RKO (cell line): ENCODE results near the gene NCSTN.

Experiments
- DNase-seq: peaks from one replicate; pipeline ENCODE4 v3.0.0-alpha.2; 2016; ENCODE audit warnings: low spot score

The NCSTN gene

DNA sequence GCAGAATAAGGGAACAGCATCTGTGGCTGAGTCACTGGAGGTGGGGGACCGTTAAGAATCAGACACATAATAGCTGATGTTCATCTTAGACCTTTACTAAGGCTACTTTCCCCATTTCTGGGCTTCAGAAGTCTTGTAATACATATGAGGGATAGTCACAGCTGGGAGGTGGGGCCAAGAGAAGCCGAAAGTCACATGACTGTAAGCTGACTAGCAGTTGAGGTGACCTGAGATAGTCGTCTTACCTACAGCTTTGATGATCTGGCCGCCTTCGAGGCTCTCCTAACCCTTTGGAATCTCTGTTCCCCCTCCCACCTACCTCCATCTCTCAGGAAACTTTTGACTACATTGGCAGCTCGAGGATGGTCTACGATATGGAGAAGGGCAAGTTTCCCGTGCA lies 9.4 kb downstream of the NCSTN start:
- DNase-seq = no peak

DNA sequence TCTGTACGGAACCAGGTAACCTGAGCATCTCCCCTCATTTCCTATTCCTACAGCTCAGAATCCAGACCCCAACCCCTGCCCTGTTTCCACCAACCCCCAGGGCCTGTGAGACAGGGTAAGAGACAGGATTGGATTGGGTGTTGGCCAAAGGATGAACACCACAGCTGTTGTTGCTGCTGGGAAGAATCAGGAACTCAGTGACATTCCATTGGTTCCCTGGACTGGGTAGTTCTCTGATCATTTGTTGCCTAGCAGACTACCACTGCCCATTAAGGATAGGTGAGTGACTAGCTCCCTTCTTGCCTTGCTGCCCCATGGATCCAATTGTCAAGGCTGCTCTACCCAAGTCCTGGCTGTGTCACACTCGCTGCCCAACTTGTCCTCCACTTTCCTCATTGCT lies 10.0 kb downstream of the NCSTN start:
- DNase-seq = no peak

DNA sequence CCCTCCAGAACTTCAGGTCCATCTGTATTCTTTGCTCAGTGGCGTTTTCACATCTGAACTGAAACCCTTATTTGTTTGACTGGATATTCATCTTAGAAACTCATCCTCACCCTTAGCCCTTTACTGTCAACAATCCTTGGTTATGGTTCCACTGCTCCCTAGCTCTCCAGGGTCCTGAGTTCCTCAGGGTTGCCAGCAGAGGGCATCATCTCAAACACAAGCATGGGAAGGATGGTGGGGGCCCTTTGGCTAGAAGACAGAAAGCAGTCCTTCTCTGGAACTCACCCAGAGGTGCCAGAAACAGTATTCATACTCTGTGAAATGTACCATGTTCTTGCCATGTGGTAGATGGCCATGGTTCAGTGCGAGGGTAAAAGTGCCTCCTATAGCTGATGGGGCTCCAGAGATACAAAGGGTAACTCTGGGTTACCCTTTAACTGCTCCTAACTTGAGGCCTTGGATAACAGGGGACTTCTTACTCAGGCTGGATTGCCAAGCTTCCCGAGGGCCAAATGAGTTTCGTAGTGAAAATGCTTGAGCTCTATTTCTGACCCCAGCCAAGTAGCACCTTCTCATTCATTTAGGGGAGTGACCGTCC lies 11.3 kb downstream of the NCSTN start:
- DNase-seq = no peak

DNA sequence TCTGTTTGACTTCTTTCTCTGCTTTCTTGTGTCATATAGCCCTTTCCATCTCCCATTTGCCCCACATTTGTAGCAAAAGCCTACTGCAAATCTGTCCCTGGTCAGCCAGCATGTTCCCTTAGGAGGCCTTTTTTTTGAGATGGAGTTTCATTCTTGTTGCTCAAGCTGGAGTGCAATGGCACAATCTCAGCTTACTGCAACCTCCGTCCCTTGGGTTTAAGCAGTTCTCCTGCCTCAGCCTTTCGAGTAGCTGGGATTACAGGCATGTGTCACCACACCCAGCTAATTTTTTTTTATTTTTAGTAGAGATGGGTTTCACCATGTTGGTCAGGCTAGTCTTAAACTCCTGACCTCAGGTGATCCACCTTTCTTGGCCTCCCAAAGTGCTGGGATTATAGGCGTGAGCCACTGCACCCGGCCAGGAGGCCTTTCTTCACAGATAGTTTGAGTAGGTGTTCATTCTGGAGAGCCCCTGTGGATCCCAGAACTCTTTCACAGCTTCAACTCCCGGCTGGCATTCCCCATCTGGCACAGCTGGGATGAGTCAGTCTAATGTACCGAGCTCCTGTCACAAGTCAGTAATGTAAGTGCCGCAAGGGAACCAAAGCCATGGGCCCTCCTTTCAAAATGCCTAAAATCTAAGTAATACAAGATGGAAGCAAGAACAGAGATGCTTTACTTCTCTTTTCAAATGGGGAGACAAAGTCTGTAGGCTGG lies 14.3 kb downstream of the NCSTN start:
- DNase-seq = no peak

DNA sequence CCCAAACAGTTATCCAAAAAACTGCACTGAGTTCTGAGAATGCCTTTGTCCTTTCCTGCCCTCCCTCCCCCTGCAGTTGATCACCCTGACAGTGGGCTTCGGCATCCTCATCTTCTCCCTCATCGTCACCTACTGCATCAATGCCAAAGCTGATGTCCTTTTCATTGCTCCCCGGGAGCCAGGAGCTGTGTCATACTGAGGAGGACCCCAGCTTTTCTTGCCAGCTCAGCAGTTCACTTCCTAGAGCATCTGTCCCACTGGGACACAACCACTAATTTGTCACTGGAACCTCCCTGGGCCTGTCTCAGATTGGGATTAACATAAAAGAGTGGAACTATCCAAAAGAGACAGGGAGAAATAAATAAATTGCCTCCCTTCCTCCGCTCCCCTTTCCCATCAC lies 14.9 kb downstream of the NCSTN start:
- DNase-seq = no peak

DNA sequence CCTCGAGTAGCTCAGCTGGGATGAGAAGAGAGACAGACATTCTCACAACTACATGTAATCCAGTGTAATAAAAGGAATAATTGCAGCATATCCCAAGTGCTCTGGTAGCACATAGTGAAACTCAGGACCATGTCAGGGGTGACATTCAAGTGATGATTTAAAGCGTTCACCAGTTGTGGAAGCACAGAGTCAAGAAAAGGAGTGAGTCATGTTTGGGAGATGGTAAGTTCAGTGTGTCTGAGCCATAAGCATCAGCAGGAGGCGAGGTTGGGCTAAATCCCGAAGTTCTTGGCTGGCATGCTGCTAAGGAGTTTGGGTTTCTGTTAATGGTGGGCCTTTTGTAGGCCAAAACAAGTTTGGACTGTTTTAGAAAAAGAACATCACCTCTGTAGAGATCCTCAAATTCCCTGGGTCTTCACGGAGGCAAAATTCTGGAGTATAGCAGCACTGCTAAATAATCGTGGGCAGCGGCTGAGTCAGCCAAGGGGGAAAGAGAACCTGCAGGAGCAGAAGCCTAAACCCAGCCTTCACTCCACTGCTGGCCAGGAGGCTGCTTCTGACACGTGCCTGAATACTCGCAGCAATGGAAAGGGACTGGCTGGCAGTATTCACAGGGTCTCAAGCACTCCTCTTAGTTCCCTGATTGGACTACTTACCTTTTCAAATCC lies 16.5 kb downstream of the NCSTN start:
- no peak for DNase-seq

DNA sequence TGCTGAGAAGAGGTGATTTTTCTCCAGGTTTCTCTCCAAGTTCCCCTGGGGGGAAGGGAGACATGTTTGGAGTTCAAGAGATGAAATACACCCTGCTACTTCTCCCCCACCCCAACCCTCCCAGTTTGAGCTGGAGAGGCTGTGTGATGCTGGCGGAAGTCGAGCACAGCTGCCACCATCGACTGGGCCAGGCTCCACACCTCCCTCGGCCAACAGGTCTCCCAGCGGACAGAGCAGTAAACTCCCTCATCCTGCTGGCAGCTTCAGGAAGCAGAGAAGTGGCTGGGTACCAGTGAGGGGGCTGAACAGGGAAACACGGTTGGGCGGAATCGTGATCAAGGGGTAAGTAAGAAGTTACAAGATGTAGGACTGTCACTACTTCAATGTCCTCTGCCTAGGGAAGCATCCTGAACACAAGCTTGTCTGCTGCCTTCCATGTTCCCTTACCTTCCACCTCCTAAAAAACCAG lies 17.1 kb downstream of the NCSTN start:
- DNase-seq = no peak

DNA sequence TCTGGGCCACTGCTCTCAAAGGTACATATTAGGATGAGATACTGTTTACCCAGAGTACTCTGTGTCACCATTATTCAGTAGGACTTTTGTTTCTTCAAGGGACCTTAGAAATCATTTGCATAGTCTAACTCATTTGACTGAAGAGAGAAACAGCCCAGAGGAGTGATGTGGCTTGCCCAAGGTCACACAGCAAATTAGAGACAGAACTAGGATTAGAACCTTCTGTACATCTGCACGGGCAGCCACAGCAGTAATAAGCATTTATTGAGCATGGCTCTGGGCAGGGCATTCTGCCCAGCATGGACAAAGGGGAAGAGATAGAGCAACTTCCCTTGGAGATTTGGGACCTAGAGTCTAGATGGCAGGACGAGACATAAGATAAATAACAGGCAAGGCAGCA lies 18.0 kb downstream of the NCSTN start:
- DNase-seq = no peak

DNA sequence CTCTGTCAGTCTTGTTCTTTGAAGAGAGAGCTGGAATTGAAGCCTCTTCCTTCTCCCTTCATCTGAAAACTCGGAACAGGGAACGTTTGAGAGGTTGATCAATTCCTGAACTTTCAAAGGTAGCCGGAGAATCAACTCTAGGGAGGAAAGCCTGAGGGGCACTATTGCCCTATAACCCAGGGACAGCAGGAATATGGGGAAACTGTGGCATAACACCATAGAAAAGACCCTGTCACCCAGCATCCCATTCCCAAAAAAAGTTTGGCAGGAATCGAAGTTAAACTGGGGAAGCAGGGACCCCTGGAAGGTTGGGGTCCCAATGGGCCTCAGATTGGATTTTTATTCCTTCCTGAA lies 18.6 kb downstream of the NCSTN start:
- DNase-seq = no peak

DNA sequence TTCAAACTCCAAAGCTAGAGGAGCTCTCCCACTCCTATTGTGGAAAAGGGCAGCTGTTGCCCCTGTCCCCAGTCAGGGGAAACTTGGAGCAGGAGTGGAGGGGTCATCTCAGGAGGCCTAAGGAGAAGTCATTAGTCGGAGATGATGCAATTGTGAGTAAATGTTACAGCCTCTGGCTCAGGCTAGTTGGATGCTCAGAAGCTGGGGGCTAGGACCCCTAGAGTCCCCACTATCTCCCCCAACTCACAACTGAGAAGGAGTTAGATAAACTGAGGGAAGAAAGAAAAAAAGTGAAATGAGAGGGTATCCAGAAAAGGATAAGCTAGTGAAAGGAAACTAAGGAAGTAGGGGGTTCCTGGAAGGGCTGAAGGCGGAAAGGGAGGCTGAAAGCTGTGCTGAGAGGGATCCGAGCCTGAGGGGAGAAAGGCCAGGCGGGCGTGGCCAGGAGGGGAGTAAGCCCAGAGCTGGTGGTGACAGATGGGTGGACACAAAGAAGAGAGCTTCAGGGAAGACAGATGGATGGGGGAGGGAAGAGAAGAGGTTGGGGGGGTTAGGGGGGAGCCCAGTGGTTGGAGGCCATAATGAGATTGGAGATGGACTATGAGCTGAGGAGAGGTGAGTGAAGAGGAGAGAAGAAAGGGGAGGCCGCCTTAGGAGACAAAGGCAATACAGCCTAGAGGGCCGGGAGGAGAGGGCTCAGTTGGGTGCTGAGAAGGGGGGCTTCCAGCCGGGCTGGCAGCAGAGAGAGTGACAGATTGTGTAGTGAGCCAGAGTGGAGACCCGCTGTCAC lies 19.2 kb downstream of the NCSTN start:
- no peak for DNase-seq

DNA sequence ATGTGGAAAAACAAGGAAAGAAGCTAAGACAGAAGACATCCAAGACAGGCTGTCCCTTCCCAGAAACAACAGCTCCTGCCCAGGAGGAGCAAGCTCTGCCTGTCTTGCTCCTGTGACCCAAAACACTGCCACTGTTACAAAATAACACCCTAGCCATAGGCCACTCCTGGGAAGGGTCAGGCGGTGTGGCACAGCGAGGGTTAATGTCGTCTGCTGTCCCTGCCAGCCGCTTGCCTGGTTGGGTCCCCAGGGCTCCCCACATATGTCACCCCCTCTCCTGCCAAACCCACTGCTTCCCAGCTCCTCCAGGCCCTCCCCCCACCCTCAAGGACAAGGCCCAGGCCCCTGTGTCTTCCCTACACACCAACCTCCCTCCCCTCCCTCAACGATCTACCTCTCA lies 19.8 kb downstream of the NCSTN start:
- DNase-seq = no peak

DNA sequence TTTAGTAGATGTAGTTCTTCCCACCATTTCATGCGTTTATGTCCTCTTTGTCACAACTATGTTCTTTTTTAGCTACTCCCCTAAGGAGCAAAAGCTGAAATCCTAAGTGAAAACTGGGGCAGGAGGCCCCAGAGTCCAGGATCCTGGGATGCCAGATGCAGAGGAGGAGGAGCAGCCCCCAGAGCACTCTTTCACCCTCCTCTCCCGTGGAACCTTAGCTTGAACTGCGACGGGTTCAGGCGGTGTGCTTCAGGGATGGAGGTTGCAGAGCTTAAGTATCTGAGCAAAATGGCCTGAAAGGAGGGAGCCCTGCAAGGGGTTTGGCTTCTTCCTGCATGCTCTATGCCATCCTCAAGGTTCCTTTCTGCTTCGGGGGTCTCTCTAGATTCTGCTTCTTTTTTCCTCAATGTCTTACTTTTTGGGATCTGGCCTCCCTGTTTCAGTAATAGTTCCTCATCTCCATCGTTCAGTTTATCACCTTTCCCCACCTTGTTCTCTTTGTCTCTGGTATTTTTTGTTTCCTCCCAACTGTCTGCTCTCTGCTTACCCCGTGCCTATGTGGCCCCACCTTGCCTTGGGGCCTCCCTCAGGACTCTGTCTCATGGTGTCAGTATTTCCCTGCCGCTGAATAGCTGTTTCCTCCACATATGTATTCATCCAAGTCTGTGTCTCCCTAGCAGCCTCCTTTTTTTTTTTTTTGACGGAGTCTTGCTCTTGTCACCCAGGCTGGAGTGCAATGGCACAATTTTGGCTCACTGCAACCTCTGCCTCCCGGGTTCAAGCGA lies 21.0 kb downstream of the NCSTN start:
- no peak for DNase-seq

DNA sequence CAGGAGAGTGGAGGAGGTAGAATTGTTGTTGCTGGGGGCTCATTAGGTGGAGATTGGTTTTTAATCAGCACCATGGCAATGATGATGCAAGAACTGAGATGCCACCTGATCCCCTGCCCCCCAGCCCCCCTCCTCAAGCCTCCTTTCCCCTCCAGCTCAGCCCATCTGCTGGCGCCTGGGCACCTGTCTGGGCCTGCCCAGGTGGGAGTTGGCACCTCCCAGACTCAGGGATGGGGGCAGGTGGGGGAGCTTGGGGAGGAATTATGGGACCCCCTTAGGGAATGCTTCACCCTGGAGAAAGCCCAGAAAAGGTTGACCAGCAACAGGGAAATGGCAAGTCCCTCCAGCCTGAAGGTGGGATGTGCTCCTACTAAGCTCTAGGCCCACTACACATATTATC lies 22.1 kb downstream of the NCSTN start:
- DNase-seq = no peak

DNA sequence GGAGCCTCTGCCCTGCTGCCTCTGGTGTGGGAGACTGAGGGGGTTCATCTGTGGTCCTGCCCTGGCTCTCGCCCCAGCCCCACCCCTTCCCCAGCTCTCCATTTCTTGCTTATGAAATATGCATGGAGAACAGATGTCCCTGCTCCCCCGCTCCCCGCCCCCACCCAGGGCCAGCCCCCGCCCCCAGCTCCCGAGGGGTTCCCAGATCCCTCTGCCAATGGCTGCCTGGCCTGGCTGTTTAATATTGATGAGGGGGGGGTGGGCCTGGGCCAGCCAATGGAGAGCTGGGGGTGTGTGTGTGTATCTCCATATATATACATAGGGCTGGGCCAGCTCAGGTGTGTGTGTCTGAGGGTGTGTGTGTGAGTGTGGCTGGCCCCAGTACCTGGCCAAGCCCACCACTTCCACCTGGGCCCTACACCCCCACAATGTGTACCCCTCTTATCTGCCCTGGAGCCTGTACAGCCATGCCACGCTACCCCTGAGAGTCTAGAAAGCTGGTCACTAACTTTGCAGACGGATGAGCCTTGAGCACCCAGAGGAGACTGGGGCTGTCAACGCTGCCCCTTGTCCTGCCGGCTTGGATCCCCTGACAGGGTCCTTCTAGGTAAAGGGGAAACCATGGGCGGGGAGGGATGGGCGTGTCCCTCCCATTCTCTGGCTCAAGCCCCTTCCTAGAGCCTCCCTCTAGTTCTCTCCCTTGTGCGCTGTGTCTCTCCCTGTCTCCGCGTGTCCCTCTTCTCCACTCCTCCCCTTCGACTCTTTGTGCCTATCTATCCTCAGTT lies 23.7 kb downstream of the NCSTN start, which contains the start of gene NHLH1:
Gene NHLH1, plus strand, starts transcription at position 341 of the 785 bp plus-strand sequence. CDS start 3,661 bp downstream, outside the sequence.
- DNase-seq = no peak

DNA sequence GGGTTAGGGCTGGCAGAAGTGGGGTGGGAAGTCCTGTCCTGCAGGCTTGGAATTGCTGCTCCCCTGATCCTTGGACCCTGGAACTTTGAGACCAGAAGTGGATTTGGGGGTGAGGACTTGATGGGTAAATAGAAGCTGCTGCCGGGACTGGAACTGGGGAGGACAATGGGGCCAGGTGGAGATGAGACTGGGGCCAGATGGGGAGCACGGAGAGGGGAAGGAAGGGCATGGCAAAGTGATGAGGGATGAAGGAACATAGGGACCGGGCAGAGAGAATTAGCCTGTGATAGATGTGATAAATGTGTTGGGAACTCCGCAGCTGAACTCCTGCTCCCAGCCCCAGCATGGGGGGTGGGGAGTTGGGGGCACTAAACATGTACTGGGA lies 24.3 kb downstream of the NCSTN start:
- no peak for DNase-seq

DNA sequence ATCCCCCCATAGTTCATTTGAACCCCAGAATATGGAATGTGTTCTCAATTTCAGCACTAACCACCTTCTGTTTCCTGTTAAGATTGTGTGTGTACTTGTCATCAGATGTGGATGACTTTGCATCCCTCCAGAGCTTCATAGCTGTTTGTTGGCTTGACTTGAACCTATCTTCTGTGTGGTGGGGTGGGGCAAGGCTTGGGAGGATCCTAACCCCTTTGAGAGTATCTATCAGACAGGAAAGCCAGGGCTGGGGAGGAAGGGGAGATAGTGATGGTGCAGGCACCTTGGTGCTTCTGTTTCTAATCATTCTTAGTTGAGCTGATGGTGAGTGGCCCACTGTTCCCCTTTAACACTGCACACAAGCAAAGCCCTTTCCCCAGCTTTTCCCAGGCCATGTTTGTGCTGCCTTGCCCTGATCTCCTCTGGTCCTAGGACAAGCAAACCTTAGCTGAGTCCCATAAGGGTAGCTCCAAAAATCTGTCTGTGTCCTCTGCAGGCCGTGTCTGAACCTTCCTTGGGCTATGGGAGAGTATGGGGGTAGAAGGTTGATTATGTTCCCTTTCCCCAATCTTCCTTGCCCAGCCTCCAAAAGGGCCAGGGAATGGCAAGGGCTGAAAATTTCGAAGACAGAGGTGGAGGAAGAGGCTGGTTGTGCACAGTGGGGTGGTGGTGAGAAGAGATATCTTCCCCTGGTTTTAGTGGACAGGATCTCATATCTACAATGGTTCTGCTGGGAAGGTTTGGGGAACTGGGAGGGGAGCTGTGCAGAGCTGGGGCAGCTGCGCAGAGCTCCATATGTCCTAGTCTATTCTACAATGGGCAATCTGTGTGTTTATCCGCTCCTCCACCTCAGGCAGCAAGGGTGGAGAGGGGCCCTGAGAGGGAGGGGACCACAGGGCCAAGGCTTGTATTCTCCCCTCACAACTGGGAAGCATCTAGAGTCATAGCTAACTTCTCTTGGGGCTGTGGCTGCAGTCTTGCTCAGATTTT lies 25.0 kb downstream of the NCSTN start:
- no peak for DNase-seq

DNA sequence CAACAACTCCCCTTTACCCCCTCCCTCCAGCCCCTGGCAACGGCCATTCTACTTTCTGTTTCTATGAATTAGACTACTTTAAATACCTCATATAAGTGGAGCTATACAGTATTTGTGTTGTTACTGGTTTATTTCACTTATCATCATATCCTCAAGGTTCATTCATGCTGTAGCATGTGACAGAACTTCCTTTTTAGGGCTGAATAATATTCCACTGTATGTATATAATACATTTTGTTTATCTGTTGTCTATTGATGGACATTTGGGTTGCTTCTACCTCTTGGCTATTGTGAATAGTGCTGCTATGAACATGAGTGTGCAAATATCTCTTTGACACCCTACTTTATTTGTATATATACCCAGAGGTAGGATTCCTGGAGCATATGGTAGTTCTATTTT lies 25.9 kb downstream of the NCSTN start:
- no peak for DNase-seq

DNA sequence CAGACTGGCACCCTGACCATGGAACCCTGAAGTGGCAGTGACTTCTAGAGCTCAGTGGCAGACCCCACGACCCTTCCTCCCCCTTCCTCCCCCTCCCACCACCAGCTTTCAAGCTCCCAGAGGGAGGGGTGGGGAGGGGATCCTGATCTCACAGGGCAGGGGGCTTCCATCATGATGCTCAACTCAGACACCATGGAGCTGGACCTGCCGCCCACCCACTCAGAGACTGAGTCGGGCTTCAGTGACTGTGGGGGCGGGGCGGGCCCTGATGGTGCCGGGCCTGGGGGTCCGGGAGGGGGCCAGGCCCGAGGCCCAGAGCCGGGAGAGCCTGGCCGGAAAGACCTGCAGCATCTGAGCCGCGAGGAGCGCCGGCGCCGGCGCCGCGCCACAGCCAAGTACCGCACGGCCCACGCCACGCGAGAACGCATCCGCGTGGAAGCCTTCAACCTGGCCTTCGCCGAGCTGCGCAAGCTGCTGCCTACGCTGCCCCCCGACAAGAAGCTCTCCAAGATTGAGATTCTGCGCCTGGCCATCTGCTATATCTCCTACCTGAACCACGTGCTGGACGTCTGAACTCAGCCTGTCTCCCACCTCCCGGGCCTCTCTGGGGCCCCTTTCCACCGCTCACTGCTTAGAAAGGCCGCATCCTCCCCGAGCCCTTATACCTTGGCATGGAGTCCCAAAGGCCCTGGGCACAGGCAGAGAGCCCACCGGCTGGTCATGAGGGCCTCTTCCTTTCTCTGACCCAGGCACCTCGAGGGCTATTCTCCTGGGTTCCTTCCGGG lies 27.6 kb downstream of the NCSTN start:
- DNase-seq = no peak

DNA sequence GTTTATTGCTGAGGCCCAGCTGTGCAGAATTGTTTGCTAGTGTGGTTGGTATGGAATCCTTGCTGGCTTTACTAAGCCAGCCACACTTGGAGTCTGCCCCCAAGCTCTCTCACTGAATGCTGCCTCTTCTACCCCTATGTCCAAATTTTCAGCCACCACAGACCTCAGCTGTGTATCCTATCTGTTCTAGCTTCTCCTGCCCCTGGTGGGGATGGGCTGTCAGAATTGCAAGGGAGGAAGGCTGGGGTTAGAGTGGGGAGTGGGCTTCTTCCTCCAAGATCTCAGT lies 28.1 kb downstream of the NCSTN start:
- DNase-seq = no peak
